ENCODE measurements around the gene PDE6B. TPM values are rescaled to one million over a fixed set of nuclear protein-coding genes. Genes with fewer than 3 reads are reported as not detected.
"Not testable (repeated sequence)": the region's sequence is repeated elsewhere in the genome, so short reads cannot be mapped to it uniquely, and the experiment has no call there.

PDE6B gene
- total RNA-seq, 4 donors from 2014 or later = not detected

- no peak for DNase-seq
- intact Hi-C loops (cut with DNase I; ENCODE audit: low total_unique reads) = loop anchor here (2.0 kb wide), 2 partner anchors 16 to 76 kb away; partner anchors contain the start of gene SLC49A3
Observed at GRCh38 chr4:704198-704891, 79.0 kb downstream of the PDE6B start.

GRCh38 chr4:704971-705277 lies 79.6 kb downstream of the PDE6B start:
- H3K27me3 ChIP-seq = no peaks in the 10 kb centered on the region
- peak overlapping the region; percentile 72 to 97 (median 87) for H3K4me3 ChIP-seq
- ATAC-seq = no peak
- H3K4me1 ChIP-seq = peaks cover 20 to 22% of the 10 kb centered on the region in 2 donors
- H3K36me3 ChIP-seq = no peaks in the 10 kb centered on the region
- intact Hi-C loops (cut with DNase I; ENCODE audit: low total_unique reads) = loop anchor here (2.0 kb wide), 2 partner anchors 16 to 76 kb away; partner anchors contain the start of gene SLC49A3
- TF ChIP-seq POLR2A (IDR thresholded peaks at IDR 0.05) (no peak), CTCF (IDR thresholded peaks at IDR 0.05 in 4 of 5, conservative IDR thresholded peaks at IDR 0.05 in 1 of 5) (no peak)
- H3K27ac ChIP-seq = peak overlapping the region; percentile 41 to 92 (median 74)
- no peak for DNase-seq
- no peaks in the 10 kb centered on the region for H3K9me3 ChIP-seq
- in situ Hi-C loops (cut with MboI; ENCODE audit: low sequenced_read_pairs in 4 of 4) = no loop called here

More at GRCh38 chr4:704198-704891, 79.0 kb downstream of the PDE6B start:
- H3K27me3 ChIP-seq = no peaks in the 10 kb centered on the region
- peaks cover 18 to 22% of the 10 kb centered on the region in 2 donors for H3K4me1 ChIP-seq
- TF ChIP-seq CTCF (IDR thresholded peaks at IDR 0.05 in 4 of 5, conservative IDR thresholded peaks at IDR 0.05 in 1 of 5) = no peak
- TF ChIP-seq POLR2A (IDR thresholded peaks at IDR 0.05) = no peak
- no peak overlapping the region for H3K27ac ChIP-seq
- H3K4me3 ChIP-seq = no peak overlapping the region
- no peak for ATAC-seq
- no peaks in the 10 kb centered on the region for H3K36me3 ChIP-seq
- in situ Hi-C loops (cut with MboI; ENCODE audit: low sequenced_read_pairs in 4 of 4) = no loop called here
- no peaks in the 10 kb centered on the region for H3K9me3 ChIP-seq

GRCh38 chr4:705278-706082 lies 80.1 kb downstream of the PDE6B start, which contains the start of gene PCGF3:
Gene PCGF3, plus strand, starts transcription at chr4:705832. Its CDS starts 27,849 bp downstream, at chr4:733681.
- peak within 1 kb of the TSS; percentile 67 to 92 (median 84) for H3K27ac ChIP-seq
- peak; percentile 96 to 98 for ATAC-seq
- no peak for TF ChIP-seq CTCF (IDR thresholded peaks at IDR 0.05 in 4 of 5, conservative IDR thresholded peaks at IDR 0.05 in 1 of 5)
- TF ChIP-seq POLR2A (IDR thresholded peaks at IDR 0.05) = peak; percentile 65 to 81
- DNase-seq = peak; percentile 95
- intact Hi-C loops (cut with DNase I; ENCODE audit: low total_unique reads) (loop anchor here (2.0 kb wide), 2 partner anchors 17 to 75 kb away; partner anchors contain the start of gene SLC49A3), in situ Hi-C loops (cut with MboI; ENCODE audit: low sequenced_read_pairs in 4 of 4) (no loop called here)
- no peaks in the 10 kb centered on the region for H3K27me3 ChIP-seq
- peaks cover 21 to 27% of the 10 kb centered on the region in 2 donors for H3K4me1 ChIP-seq
- no peaks in the 10 kb centered on the region for H3K36me3 ChIP-seq
- peak within 1 kb of the TSS; percentile 79 to 97 (median 87) for H3K4me3 ChIP-seq
- H3K9me3 ChIP-seq = no peaks in the 10 kb centered on the region

- H3K9me3 ChIP-seq; intact Hi-C loops (cut with DNase I; ENCODE audit: low total_unique reads); DNase-seq; H3K27me3 ChIP-seq; in situ Hi-C loops (cut with MboI; ENCODE audit: low sequenced_read_pairs in 4 of 4); H3K36me3 ChIP-seq: not testable (repeated sequence)
- H3K4me1 ChIP-seq = peaks cover 21 to 28% of the 10 kb centered on the region in 2 donors
- peak overlapping the region; percentile 79 to 97 (median 87) for H3K4me3 ChIP-seq
- peak overlapping the region; percentile 67 to 92 (median 84) for H3K27ac ChIP-seq
- peak in 1 of 2 donors; percentile 2 for ATAC-seq
Observed at GRCh38 chr4:706083-706633, 80.8 kb downstream of the PDE6B start.

Data from gastrocnemius medialis (tissue), 4 donors.